ENCODE data around the gene BAMBI. TPM values are rescaled to one million over a fixed set of nuclear protein-coding genes. Genes with fewer than 3 reads are reported as not detected.

The BAMBI gene
- total and polyA plus RNA-seq, 10 donors = 3.9 to 38.0 (median 15.7) TPM

DNA sequence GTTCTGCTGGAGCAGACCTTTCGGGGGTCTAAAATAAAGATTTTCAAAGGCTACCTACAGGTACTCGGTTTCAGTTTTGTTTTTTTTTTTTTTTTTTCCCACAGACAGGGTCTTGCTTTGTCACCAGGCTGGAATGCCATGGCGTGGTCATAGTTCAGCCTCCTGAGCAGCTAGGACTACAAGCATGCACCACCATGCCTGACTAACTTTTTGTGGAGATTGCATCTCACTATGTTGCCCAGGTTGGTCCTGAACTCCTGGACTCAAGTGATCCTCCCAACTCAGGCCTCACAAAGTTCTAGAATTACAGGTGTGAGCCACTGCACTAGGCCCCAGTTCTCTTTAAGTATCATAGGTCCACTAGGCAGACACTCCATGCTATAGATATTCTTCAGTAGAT lies 34.5 kb downstream of the BAMBI start:
- TF ChIP-seq, protein P1, sequence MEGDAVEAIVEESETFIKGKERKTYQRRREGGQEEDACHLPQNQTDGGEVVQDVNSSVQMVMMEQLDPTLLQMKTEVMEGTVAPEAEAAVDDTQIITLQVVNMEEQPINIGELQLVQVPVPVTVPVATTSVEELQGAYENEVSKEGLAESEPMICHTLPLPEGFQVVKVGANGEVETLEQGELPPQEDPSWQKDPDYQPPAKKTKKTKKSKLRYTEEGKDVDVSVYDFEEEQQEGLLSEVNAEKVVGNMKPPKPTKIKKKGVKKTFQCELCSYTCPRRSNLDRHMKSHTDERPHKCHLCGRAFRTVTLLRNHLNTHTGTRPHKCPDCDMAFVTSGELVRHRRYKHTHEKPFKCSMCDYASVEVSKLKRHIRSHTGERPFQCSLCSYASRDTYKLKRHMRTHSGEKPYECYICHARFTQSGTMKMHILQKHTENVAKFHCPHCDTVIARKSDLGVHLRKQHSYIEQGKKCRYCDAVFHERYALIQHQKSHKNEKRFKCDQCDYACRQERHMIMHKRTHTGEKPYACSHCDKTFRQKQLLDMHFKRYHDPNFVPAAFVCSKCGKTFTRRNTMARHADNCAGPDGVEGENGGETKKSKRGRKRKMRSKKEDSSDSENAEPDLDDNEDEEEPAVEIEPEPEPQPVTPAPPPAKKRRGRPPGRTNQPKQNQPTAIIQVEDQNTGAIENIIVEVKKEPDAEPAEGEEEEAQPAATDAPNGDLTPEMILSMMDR (IDR thresholded peaks at IDR 0.05 in 8 of 11, conservative IDR thresholded peaks at IDR 0.05 in 3 of 11) = no peak
- TF ChIP-seq POLR2AphosphoS5 (IDR thresholded peaks at IDR 0.05) (no peak), POLR2A (IDR thresholded peaks at IDR 0.05) (no peak)
- no peaks in the 10 kb centered on the region for H3K4me1 ChIP-seq
- H3K4me3 ChIP-seq = no peak overlapping the region
- H3K27ac ChIP-seq = no peak overlapping the region
- intact Hi-C loops (cut with DNase I; ENCODE audit: low total_unique reads) = no loop called here
- no peaks in the 10 kb centered on the region for H3K27me3 ChIP-seq (replicated peaks in 1 of 7)
- H3K9me3 ChIP-seq = no peaks in the 10 kb centered on the region
- no peak for DNase-seq
- 84 to 93% (median 89%) methylated on average over 3 of the region's 3 CpGs for WGBS, 5 donors
- H3K36me3 ChIP-seq = no peaks in the 10 kb centered on the region

DNA sequence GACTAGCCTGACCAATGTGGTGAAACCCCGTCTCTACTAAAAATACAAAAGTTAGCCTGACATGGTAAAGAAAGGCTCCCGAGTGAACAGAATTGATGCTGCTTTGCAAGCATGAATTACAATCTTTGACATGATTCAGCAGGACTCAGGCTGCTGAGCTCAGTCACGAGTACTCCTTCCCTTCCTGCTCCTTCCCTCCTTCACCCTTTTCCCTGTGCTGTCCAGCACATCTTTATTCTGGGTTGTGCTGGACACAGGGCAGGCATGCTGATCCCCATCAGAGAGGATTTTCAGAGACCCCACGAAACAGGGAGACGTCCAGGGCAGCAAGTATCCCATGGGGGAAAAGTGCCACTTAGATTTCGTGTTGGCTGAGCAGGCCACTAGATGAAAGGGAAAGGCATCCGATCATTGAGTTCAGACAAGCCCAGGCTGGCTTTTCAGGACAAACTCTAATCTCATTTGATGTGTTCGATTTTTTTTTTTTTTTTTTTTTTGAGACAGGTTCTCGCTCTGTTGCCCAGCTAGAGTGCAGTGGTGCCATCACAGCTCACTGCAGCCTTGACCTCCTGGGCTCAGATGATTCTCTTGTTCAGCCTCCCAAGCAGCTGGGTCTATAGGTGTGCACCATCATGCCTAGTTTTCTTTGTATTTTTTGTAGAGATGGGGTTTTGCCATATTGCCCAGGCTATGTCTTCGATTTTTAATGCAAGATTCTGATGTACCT lies 36.5 kb downstream of the BAMBI start:
- Histone ChIP-seq H3K36me3 (no peaks in the 10 kb centered on the region), H3K27me3 (replicated peaks in 1 of 7) (no peaks in the 10 kb centered on the region), H3K4me1 (no peaks in the 10 kb centered on the region), H3K27ac (no peak overlapping the region), H3K9me3 (no peaks in the 10 kb centered on the region), H3K4me3 (no peak overlapping the region)
- DNase-seq = no peak
- 83 to 94% (median 89%) methylated on average over 10 of the region's 10 CpGs for WGBS, 5 donors
- TF ChIP-seq, protein P1 (IDR thresholded peaks at IDR 0.05 in 8 of 11, conservative IDR thresholded peaks at IDR 0.05 in 3 of 11) = no peak
- TF ChIP-seq POLR2AphosphoS5 (IDR thresholded peaks at IDR 0.05) = no peak
- no peak for TF ChIP-seq POLR2A (IDR thresholded peaks at IDR 0.05)
- intact Hi-C loops (cut with DNase I; ENCODE audit: low total_unique reads) = no loop called here

DNA sequence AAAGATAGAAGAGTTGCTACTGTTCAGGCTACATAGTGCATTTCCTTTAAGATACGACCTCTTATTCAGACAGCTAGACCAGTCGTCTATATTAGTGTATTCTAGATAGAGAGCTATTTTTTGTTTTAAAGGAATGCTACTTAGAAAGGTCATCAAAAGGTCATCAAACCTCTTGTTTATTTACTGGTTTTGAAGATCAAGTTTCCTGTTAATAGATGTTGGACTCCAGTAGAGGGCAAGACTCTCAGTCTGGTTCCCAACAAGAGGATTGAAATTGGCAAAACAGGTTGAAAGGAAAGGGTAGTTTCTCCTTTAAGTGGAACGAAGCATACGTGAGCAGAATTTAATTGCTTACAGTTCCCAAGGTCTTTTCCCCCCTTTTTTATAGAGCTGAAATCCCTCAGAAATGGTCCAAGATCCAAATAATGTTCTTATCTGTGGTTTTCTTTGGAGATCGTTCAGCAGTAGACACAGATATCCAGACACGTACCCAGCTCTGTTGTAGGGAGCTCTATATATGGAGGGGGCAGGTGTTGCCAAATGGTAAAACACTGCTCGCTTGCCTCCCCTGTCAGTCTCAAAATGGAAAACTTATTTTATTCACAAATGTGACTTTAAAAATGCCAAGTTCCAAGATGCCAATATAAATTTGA lies 37.2 kb downstream of the BAMBI start:
- H3K4me1 ChIP-seq = peaks cover 0 to 3% (median 0%) of the 10 kb centered on the region in 6 donors
- intact Hi-C loops (cut with DNase I; ENCODE audit: low total_unique reads) = no loop called here
- H3K27me3 ChIP-seq (replicated peaks in 1 of 7) = no peaks in the 10 kb centered on the region
- H3K27ac ChIP-seq = no peak overlapping the region
- no peak for DNase-seq
- TF ChIP-seq POLR2A (IDR thresholded peaks at IDR 0.05) (no peak), POLR2AphosphoS5 (IDR thresholded peaks at IDR 0.05) (no peak)
- TF ChIP-seq, protein P1 (IDR thresholded peaks at IDR 0.05 in 8 of 11, conservative IDR thresholded peaks at IDR 0.05 in 3 of 11) = no peak
- no peak overlapping the region for H3K4me3 ChIP-seq
- H3K9me3 ChIP-seq = no peaks in the 10 kb centered on the region
- H3K36me3 ChIP-seq = no peaks in the 10 kb centered on the region
- 82 to 87% (median 84%) methylated on average over 7 of the region's 7 CpGs for WGBS, 5 donors

DNA sequence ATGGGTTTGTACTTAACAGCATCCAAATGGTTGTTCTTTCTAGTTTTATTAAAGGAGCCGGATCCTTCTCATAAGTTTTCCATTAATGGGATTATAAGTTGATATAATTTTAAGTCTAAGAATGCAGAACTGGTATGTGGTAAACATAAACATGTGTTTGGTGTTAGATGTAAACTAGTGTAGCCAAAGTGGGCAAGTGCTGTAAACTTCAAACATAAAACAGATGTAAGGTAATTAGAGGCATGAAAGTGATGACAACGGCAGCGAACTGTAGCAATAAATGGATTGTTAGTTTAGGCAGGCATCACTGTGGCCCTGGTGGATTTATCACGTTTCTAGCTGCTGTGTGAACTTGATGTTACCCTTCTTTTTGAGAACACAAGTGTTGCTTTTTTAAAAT lies 37.9 kb downstream of the BAMBI start:
- TF ChIP-seq POLR2A (IDR thresholded peaks at IDR 0.05) (no peak), POLR2AphosphoS5 (IDR thresholded peaks at IDR 0.05) (no peak)
- TF ChIP-seq, protein P1 (IDR thresholded peaks at IDR 0.05 in 8 of 11, conservative IDR thresholded peaks at IDR 0.05 in 3 of 11) = no peak
- no peak overlapping the region for H3K4me3 ChIP-seq
- H3K27ac ChIP-seq = no peak overlapping the region
- no peak for DNase-seq
- H3K4me1 ChIP-seq = peaks cover 0 to 7% (median 0%) of the 10 kb centered on the region in 6 donors
- H3K9me3 ChIP-seq = no peaks in the 10 kb centered on the region
- intact Hi-C loops (cut with DNase I; ENCODE audit: low total_unique reads) = no loop called here
- H3K36me3 ChIP-seq = no peaks in the 10 kb centered on the region
- WGBS, 5 donors = 63 to 79% (median 71%) methylated on average over 4 of the region's 4 CpGs
- peaks cover 0 to 5% (median 0%) of the 10 kb centered on the region in 7 donors for H3K27me3 ChIP-seq (replicated peaks in 1 of 7)

Data from spleen (tissue), 11 donors.